ENCODE measurements around the gene OR6J1. TPM values are rescaled to one million over a fixed set of nuclear protein-coding genes. Genes with fewer than 3 reads are reported as not detected.
A peak's percentile ranks its signal among the peaks of the same experiment; 100 is the strongest.
"Not testable (repeated sequence)": the region's sequence is repeated elsewhere in the genome, so short reads cannot be mapped to it uniquely, and the experiment has no call there.

Gene OR6J1
- total and polyA plus RNA-seq, 2 of the 13 experiments (the other 11 are each of a cell fraction or from before 2014, with no cell fraction given): not detected

DNA sequence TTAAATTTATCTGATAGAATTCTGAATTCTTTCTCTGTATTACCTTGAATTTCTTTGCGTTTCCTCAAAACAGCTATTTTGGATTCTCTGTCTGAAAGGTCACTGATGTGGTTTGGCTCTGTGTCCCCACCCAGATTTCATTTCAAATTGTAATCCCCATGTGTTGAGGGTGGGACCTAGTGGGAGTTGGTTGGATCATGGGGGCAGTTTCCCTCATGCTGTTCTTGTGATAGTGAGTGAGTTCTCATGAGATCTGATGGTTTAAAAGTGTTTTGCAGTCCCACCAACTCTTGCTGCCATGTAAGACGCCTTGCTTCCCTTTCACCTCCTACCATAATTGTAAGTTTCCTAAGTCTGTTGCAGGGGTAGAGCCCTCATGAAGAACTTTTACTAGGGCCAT, 34.1 kb upstream of the OR6J1 start (continued):
- no peak for TF ChIP-seq PRDM10 (CRISPR knock-in tag; IDR thresholded peaks at IDR 0.05; ENCODE audit: low read depth)
- no peak for TF ChIP-seq GPN1 (CRISPR knock-in tag; IDR thresholded peaks at IDR 0.05; ENCODE audit: borderline replicate concordance)
- TF ChIP-seq TEF (CRISPR knock-in tag; IDR thresholded peaks at IDR 0.05): no peak

GRCh38 chr14:22677551-22677950, 33.4 kb upstream of the OR6J1 start:
- H3K36me3 ChIP-seq (replicated peaks in 1 of 2; ENCODE audit: control insufficient read depth in 1 of 2, insufficient read depth in 2 of 2, low read length in 2 of 2); H2AFZ ChIP-seq (ENCODE audit: low read length); intact Hi-C loops (cut with micrococcal nuclease; ENCODE audit: unreplicated experiment); H3K9me3 ChIP-seq (ENCODE audit: low read length); POLR2A ChIA-PET; ATAC-seq; BruUV-seq (replicated peaks); DNase-seq (ENCODE audit: low spot score); H3K27ac ChIP-seq (ENCODE audit: extremely low read length, insufficient read depth, low read length); CTCF ChIA-PET (ENCODE audit: low intra/inter-chr PET ratio, low total read pairs); in situ Hi-C loops (cut with HindIII; ENCODE audit: extremely low pct_ligation_motif_present, low pct_unique_long_range_greater_than_20kb); H3K4me3 ChIP-seq (replicated peaks in 1 of 3; ENCODE audit: insufficient read depth in 1 of 3, low read depth in 2 of 3, low read length in 3 of 3); H4K20me1 ChIP-seq (ENCODE audit: insufficient read depth, low read length); H3K4me2 ChIP-seq (ENCODE audit: low read depth, low read length); FAIRE-seq; H3K79me2 ChIP-seq (ENCODE audit: insufficient read depth, low read length); H3K9ac ChIP-seq (ENCODE audit: insufficient read depth, low read depth, low read length): not testable (repeated sequence)
- Histone ChIP-seq H3K27me3 (ENCODE audit: control insufficient read depth in 1 of 2, insufficient read depth in 2 of 2, low read length in 2 of 2) (peaks cover 0 to 18% of the 10 kb centered on the region in 2 experiments; a peak in 2 of 5 replicates), H3K4me1 (ENCODE audit: insufficient read depth, low read length) (peaks cover 14% of the 10 kb centered on the region)
- 0% methylated on average over 2 of the region's 2 CpGs for WGBS (ENCODE audit: low lambda C conversion rate)
- 0 out of 2 replicates have a peak, but pooled peaks have one; percentile 12 for TF ChIP-seq FOXP4 (CRISPR knock-in tag; IDR thresholded peaks at IDR 0.05)
- TF ChIP-seq, protein P1, sequence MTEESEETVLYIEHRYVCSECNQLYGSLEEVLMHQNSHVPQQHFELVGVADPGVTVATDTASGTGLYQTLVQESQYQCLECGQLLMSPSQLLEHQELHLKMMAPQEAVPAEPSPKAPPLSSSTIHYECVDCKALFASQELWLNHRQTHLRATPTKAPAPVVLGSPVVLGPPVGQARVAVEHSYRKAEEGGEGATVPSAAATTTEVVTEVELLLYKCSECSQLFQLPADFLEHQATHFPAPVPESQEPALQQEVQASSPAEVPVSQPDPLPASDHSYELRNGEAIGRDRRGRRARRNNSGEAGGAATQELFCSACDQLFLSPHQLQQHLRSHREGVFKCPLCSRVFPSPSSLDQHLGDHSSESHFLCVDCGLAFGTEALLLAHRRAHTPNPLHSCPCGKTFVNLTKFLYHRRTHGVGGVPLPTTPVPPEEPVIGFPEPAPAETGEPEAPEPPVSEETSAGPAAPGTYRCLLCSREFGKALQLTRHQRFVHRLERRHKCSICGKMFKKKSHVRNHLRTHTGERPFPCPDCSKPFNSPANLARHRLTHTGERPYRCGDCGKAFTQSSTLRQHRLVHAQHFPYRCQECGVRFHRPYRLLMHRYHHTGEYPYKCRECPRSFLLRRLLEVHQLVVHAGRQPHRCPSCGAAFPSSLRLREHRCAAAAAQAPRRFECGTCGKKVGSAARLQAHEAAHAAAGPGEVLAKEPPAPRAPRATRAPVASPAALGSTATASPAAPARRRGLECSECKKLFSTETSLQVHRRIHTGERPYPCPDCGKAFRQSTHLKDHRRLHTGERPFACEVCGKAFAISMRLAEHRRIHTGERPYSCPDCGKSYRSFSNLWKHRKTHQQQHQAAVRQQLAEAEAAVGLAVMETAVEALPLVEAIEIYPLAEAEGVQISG (CRISPR knock-in tag; IDR thresholded peaks at IDR 0.05): 0 out of 2 replicates have a peak, but pooled peaks have one; percentile 29
- peak; percentile 84; the same call in 1 of the 2 replicates for TF ChIP-seq ZNF225 (CRISPR knock-in tag; IDR thresholded peaks at IDR 0.05)
- peak; percentile 15; the same call in 1 of the 2 replicates for TF ChIP-seq KLF13 (CRISPR knock-in tag; IDR thresholded peaks at IDR 0.05)
- 0 out of 2 replicates have a peak, but pooled peaks have one; percentile 17 for TF ChIP-seq FOXA3 (CRISPR knock-in tag; IDR thresholded peaks at IDR 0.05)
